Neuronal stem cell (in vitro differentiated cells): ENCODE results near the gene GRIP1.

ENCODE experiments used
- DNase-seq: peaks from one replicate; pipeline ENCODE4 v3.0.0-alpha.2; 2013; ENCODE audit warnings: low spot score
- H2AFZ ChIP-seq: one replicate; pipeline ENCODE4 v1.6.1; 2013; ENCODE audit warnings: mild to moderate bottlenecking, low read length, inconsistent platforms
- H2AK5ac ChIP-seq: 2 replicates; pipeline ENCODE4 v1.6.1; 2013; ENCODE audit warnings: low read depth, mild to moderate bottlenecking, inconsistent platforms, low read length, moderate library complexity, mixed read lengths
- H2BK120ac ChIP-seq: 2 replicates; pipeline ENCODE4 v1.6.1; 2013; ENCODE audit warnings: low read depth, mild to moderate bottlenecking, inconsistent platforms, low read length, moderate library complexity, mixed read lengths
- H2BK12ac ChIP-seq: one replicate; pipeline ENCODE4 v1.6.1; 2013; ENCODE audit warnings: low read length, inconsistent platforms
- H2BK15ac ChIP-seq: 2 replicates; pipeline ENCODE4 v1.6.1; 2013; ENCODE audit warnings: mild to moderate bottlenecking, low read length, inconsistent platforms, mixed read lengths
- H2BK5ac ChIP-seq: one replicate; pipeline ENCODE4 v1.6.1; 2013; ENCODE audit warnings: inconsistent platforms, mild to moderate bottlenecking, low read length, moderate library complexity
- H3K14ac ChIP-seq: one replicate; pipeline ENCODE4 v1.6.1; 2013; ENCODE audit warnings: low read length, inconsistent platforms
- H3K18ac ChIP-seq: 2 replicates; pipeline ENCODE4 v1.6.1; 2013; ENCODE audit warnings: low read length, inconsistent platforms
- H3K23ac ChIP-seq: 2 replicates; pipeline ENCODE4 v1.6.1; 2013; ENCODE audit warnings: low read depth, mild to moderate bottlenecking, mixed read lengths, low read length, inconsistent platforms; ENCODE audit not compliant: poor library complexity
- H3K27ac ChIP-seq: replicated peaks from 3 replicates; pipeline ENCODE4 v1.5.1; 2013; ENCODE audit warnings: low read length, inconsistent platforms
- H3K27me3 ChIP-seq, 3 experiments: 2 replicates each; pipeline ENCODE4 v1.6.1; 2013; ENCODE audit warnings: low read length in 3 of 3, mild to moderate bottlenecking in 2 of 3, inconsistent platforms in 1 of 3, low read depth in 1 of 3, mixed read lengths in 1 of 3, moderate library complexity in 1 of 3; ENCODE audit not compliant: control insufficient read depth in 3 of 3, insufficient read depth in 3 of 3
- H3K36me3 ChIP-seq, 2 donors: replicated peaks in 1 of 2; 2 replicates each; pipeline ENCODE4 v1.6.1; 2013; ENCODE audit warnings: low read length in 2 of 2; ENCODE audit not compliant: control insufficient read depth in 2 of 2, insufficient read depth in 2 of 2
- H3K4ac ChIP-seq: 2 replicates; pipeline ENCODE4 v1.6.1; 2013; ENCODE audit warnings: inconsistent platforms, mild to moderate bottlenecking, low read length, moderate library complexity
- H3K4me1 ChIP-seq, 2 donors: 1 replicate in 1 of 2; 2 replicates in 1 of 2; pipeline ENCODE4 v1.6.1; 2013; ENCODE audit warnings: low read length in 2 of 2, low read depth in 1 of 2; ENCODE audit not compliant: control insufficient read depth in 2 of 2, insufficient read depth in 1 of 2
- H3K4me2 ChIP-seq: one replicate; pipeline ENCODE4 v1.6.1; 2013; ENCODE audit warnings: mild to moderate bottlenecking, low read length, inconsistent platforms; ENCODE audit not compliant: insufficient read depth, poor library complexity, severe bottlenecking
- H3K4me3 ChIP-seq, 2 donors: 2 replicates each; pipeline ENCODE4 v1.5.1; 2013; ENCODE audit warnings: low read length in 2 of 2, mild to moderate bottlenecking in 2 of 2, inconsistent platforms in 1 of 2, moderate library complexity in 1 of 2
- H3K79me1 ChIP-seq: one replicate; pipeline ENCODE4 v1.6.1; 2013; ENCODE audit warnings: low read depth, mild to moderate bottlenecking, inconsistent platforms, low read length, moderate library complexity
- H3K9ac ChIP-seq: one replicate; pipeline ENCODE4 v1.6.1; 2013; ENCODE audit warnings: mild to moderate bottlenecking, low read depth, low read length, inconsistent platforms; ENCODE audit not compliant: poor library complexity
- H3K9me3 ChIP-seq, 2 donors: replicated peaks in 1 of 2; 2 replicates each; pipeline versions ENCODE3 to v1.6.1; 2013; ENCODE audit warnings: low read length in 2 of 2, mild to moderate bottlenecking in 2 of 2, inconsistent platforms in 1 of 2, low read depth in 1 of 2, mixed read lengths in 1 of 2, moderate library complexity in 1 of 2; ENCODE audit not compliant: control insufficient read depth in 2 of 2, insufficient read depth in 1 of 2
- H4K8ac ChIP-seq: one replicate; pipeline ENCODE4 v1.6.1; 2013; ENCODE audit warnings: low read depth, mild to moderate bottlenecking, inconsistent platforms, low read length, moderate library complexity
- H4K91ac ChIP-seq: one replicate; pipeline ENCODE4 v1.6.1; 2013; ENCODE audit warnings: low read length, low read depth, mild to moderate bottlenecking, inconsistent platforms; ENCODE audit not compliant: poor library complexity
- WGBS, 2 donors: extraction: QIAGEN DNeasy Blood & Tissue Kit; methylation state at CpG; one replicate each; pipeline ENCODE4 v1.1.7; 2013; ENCODE audit warnings: missing lambda C conversion rate in 2 of 2, mixed read lengths in 1 of 2; ENCODE audit not compliant: insufficient read length in 2 of 2, insufficient replicate concordance in 1 of 2; ENCODE audit errors: extremely low coverage in 2 of 2; 5-methylcytosine and 5-hydroxymethylcytosine counted together

Gene GRIP1

DNA sequence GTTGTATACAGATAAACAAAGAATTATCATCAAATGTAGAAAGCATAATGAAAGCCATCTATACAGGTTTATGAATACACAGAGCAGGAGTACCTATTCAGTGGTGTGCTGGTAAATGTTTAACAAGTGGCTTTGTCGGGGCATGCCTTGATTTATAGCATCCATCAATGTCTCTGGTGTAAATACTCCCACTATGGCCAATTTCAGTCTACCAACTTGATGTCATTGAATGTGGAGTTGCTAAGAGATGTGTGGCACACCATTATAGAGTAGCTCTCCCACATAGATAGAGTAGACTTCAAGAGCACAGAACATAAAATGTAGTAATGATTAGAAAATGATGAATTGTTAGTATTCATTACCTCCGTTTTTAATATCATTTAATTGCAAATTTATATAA, 9.3 kb downstream of the GRIP1 start:
- DNase-seq, result no peak
- Histone ChIP-seq H3K27me3 (no peaks in the 10 kb centered on the region), H3K9me3 (no peaks in the 10 kb centered on the region), H2BK12ac (no peak overlapping the region), H4K91ac (no peak overlapping the region), H3K27ac (no peak overlapping the region), H2AFZ (no peak overlapping the region), H3K36me3 (no peaks in the 10 kb centered on the region), H3K23ac (no peak overlapping the region), H3K14ac (no peak overlapping the region), H2BK15ac (no peak overlapping the region), H3K9ac (no peak overlapping the region), H4K8ac (no peak overlapping the region), H2BK120ac (no peak overlapping the region), H2BK5ac (no peak overlapping the region), H3K4ac (no peak overlapping the region), H3K4me3 (no peak overlapping the region), H3K79me1 (no peaks in the 10 kb centered on the region), H3K18ac (no peak overlapping the region), H2AK5ac (no peak overlapping the region), H3K4me2 (no peak overlapping the region), H3K4me1 (no peaks in the 10 kb centered on the region)
- WGBS, 2 donors, result no CpG with 5 or more reads among the region's 2 CpGs

DNA sequence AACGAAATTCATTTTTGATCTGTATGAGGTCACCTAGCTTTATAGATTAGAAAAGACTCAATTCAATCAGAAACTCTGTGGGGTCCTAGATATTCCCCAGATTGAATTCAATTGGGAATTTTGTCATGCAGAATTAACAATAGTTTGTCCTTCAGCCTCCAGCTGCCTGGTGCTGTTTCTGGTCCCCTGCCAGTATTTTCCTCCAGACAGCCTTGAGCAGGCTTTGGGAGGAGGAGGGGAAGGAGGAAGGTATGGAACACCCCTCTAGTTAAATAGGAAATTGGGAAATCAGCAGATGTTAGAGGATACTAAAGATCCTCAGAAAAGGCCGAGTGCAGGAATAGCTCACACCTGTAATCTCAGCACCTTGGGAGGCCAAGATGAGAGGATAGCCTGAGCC, 10.6 kb downstream of the GRIP1 start:
- no peak overlapping the region for H3K4ac ChIP-seq
- no peaks in the 10 kb centered on the region for H3K27me3 ChIP-seq
- no peak overlapping the region for H3K23ac ChIP-seq
- H3K14ac ChIP-seq, result no peak overlapping the region
- WGBS, 2 donors, result no CpG with 5 or more reads among the region's 2 CpGs
- no peak overlapping the region for H2BK120ac ChIP-seq
- no peak overlapping the region for H3K18ac ChIP-seq
- no peaks in the 10 kb centered on the region for H3K9me3 ChIP-seq
- H2BK5ac ChIP-seq, result no peak overlapping the region
- DNase-seq, result no peak
- H2AFZ ChIP-seq, result no peak overlapping the region
- H3K4me3 ChIP-seq, result no peak overlapping the region
- no peak overlapping the region for H3K27ac ChIP-seq
- H3K79me1 ChIP-seq, result no peaks in the 10 kb centered on the region
- no peak overlapping the region for H2BK12ac ChIP-seq
- no peak overlapping the region for H3K9ac ChIP-seq
- no peak overlapping the region for H2AK5ac ChIP-seq
- H4K8ac ChIP-seq, result no peak overlapping the region
- H3K4me1 ChIP-seq, result no peaks in the 10 kb centered on the region
- no peak overlapping the region for H2BK15ac ChIP-seq
- no peak overlapping the region for H4K91ac ChIP-seq
- H3K36me3 ChIP-seq, result no peaks in the 10 kb centered on the region
- H3K4me2 ChIP-seq, result no peak overlapping the region

GRCh38 chr12:66667906-66668305, 11.0 kb downstream of the GRIP1 start:
- Histone ChIP-seq H3K79me1 (no peaks in the 10 kb centered on the region), H3K4me3 (no peak overlapping the region), H3K18ac (no peak overlapping the region), H4K91ac (no peak overlapping the region), H2AK5ac (no peak overlapping the region), H3K4ac (no peak overlapping the region), H3K23ac (no peak overlapping the region), H3K9ac (no peak overlapping the region), H3K9me3 (no peaks in the 10 kb centered on the region), H2BK15ac (no peak overlapping the region), H2BK120ac (no peak overlapping the region), H3K36me3 (no peaks in the 10 kb centered on the region), H3K4me2 (no peak overlapping the region), H3K27me3 (no peaks in the 10 kb centered on the region), H2BK12ac (no peak overlapping the region), H4K8ac (no peak overlapping the region), H3K14ac (no peak overlapping the region), H2BK5ac (no peak overlapping the region), H2AFZ (no peak overlapping the region), H3K27ac (no peak overlapping the region), H3K4me1 (no peaks in the 10 kb centered on the region)
- DNase-seq, result no peak

DNA sequence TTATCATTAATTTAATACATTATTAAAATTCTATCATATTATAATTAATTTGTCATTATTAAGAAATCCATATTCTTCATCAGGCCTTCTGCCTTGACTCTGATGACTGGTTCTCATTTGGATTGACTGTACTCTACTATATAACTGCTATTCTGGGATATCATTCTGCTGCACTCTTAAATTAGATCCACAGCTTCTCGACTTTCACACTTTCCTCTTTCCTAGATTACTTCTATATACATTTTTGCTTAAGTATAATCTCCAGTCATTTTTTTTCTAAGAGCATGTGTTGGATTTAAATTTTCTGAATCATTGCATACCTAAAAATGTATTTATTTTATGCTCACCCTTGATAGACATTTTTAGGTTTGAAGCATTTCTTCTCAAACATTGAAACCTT, 12.4 kb downstream of the GRIP1 start:
- Histone ChIP-seq H2BK120ac (no peak overlapping the region), H3K9ac (no peak overlapping the region), H3K23ac (no peak overlapping the region), H3K36me3 (no peaks in the 10 kb centered on the region), H4K8ac (no peak overlapping the region), H4K91ac (no peak overlapping the region), H3K4me3 (no peak overlapping the region), H3K4ac (no peak overlapping the region), H3K79me1 (no peaks in the 10 kb centered on the region), H3K27ac (no peak overlapping the region), H2BK5ac (no peak overlapping the region), H2AFZ (no peak overlapping the region), H2AK5ac (no peak overlapping the region), H3K18ac (no peak overlapping the region), H3K4me2 (no peak overlapping the region), H2BK15ac (no peak overlapping the region), H3K4me1 (no peaks in the 10 kb centered on the region), H3K14ac (no peak overlapping the region), H2BK12ac (no peak overlapping the region), H3K27me3 (no peaks in the 10 kb centered on the region), H3K9me3 (no peaks in the 10 kb centered on the region)
- WGBS, 2 donors, result no CpG with 5 or more reads among the region's 1 CpG
- DNase-seq, result no peak
